ENCODE measurements around the gene PACSIN2.

PACSIN2 gene

GRCh38 chr22:42913874-42914510 lies 101.0 kb downstream of the PACSIN2 start:
- Histone ChIP-seq H3K27me3 (ENCODE audit: insufficient read depth, poor library complexity, severe bottlenecking) (no peaks in the 10 kb centered on the region), H3K4me3 (replicated peaks; ENCODE audit: insufficient read depth, low read length) (no peak overlapping the region), H3K27ac (replicated peaks) (no peak overlapping the region)
- no peak for TF ChIP-seq SPI1 (IDR thresholded peaks at IDR 0.05; ENCODE audit: borderline replicate concordance, low read depth)
- TF ChIP-seq, protein P1, sequence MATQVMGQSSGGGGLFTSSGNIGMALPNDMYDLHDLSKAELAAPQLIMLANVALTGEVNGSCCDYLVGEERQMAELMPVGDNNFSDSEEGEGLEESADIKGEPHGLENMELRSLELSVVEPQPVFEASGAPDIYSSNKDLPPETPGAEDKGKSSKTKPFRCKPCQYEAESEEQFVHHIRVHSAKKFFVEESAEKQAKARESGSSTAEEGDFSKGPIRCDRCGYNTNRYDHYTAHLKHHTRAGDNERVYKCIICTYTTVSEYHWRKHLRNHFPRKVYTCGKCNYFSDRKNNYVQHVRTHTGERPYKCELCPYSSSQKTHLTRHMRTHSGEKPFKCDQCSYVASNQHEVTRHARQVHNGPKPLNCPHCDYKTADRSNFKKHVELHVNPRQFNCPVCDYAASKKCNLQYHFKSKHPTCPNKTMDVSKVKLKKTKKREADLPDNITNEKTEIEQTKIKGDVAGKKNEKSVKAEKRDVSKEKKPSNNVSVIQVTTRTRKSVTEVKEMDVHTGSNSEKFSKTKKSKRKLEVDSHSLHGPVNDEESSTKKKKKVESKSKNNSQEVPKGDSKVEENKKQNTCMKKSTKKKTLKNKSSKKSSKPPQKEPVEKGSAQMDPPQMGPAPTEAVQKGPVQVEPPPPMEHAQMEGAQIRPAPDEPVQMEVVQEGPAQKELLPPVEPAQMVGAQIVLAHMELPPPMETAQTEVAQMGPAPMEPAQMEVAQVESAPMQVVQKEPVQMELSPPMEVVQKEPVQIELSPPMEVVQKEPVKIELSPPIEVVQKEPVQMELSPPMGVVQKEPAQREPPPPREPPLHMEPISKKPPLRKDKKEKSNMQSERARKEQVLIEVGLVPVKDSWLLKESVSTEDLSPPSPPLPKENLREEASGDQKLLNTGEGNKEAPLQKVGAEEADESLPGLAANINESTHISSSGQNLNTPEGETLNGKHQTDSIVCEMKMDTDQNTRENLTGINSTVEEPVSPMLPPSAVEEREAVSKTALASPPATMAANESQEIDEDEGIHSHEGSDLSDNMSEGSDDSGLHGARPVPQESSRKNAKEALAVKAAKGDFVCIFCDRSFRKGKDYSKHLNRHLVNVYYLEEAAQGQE (IDR thresholded peaks at IDR 0.05; ENCODE audit: insufficient replicate concordance, low read depth), result no peak
- DNase-seq (ENCODE audit: low read depth in 1 of 2, low spot score in 1 of 2), result no peak

GRCh38 chr22:42912059-42912458 lies 102.9 kb downstream of the PACSIN2 start:
- peak in 1 of 2 experiments; percentile 36 for DNase-seq (ENCODE audit: low read depth in 1 of 2, low spot score in 1 of 2)
- H3K4me3 ChIP-seq (replicated peaks; ENCODE audit: insufficient read depth, low read length), result no peak overlapping the region
- TF ChIP-seq, protein P1 (IDR thresholded peaks at IDR 0.05; ENCODE audit: insufficient replicate concordance, low read depth), result no peak
- TF ChIP-seq CTCF (IDR thresholded peaks at IDR 0.05; ENCODE audit: insufficient read depth, low read length) (no peak), SPI1 (IDR thresholded peaks at IDR 0.05; ENCODE audit: borderline replicate concordance, low read depth) (peak; percentile 44; the same call in 1 of the 2 replicates)
- H3K27ac ChIP-seq (replicated peaks), result no peak overlapping the region
- H3K27me3 ChIP-seq (ENCODE audit: insufficient read depth, poor library complexity, severe bottlenecking), result no peaks in the 10 kb centered on the region

DNA sequence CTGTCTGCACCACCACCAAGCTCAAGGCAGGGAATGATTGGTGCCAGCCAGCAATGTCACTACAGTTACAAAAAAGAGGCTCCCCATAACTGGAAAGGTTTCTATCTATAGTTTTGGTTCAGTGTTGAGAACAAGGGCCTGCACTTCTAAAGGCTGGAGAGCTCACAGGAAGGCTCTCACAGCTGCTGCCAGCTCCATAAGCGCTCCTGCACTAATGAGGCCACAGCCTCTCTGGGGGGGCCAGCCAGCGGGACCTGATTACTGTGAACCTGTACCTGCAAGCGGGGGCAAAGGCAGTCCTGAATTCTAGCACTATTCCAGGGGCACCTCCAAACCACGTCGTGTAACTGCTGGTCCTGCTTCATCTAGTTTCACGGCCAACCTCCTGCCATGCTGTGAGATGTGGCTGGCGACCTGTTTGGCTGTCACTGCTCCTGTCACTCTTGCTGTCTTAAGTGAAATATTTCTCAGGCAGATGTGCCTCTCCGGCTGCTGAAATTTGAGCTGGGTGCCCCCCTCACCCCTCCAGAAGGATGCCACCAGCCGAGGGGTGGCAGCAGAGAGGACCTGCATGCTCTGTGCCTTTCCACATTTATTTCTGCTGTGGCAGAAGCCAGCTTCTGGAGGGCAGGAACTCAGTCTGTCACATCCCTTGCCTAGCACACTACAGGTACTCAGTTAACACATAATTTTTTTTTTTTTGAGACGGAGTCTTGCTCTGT lies 104.6 kb downstream of the PACSIN2 start:
- no peaks in the 10 kb centered on the region for H3K27me3 ChIP-seq (ENCODE audit: insufficient read depth, poor library complexity, severe bottlenecking)
- no peak overlapping the region for H3K4me3 ChIP-seq (replicated peaks; ENCODE audit: insufficient read depth, low read length)
- no peak for TF ChIP-seq CTCF (IDR thresholded peaks at IDR 0.05; ENCODE audit: insufficient read depth, low read length)
- TF ChIP-seq SPI1 (IDR thresholded peaks at IDR 0.05; ENCODE audit: borderline replicate concordance, low read depth), result no peak
- TF ChIP-seq GABPA (IDR thresholded peaks at IDR 0.05; ENCODE audit: low read depth), result no peak
- no peak for TF ChIP-seq POLR2AphosphoS5 (IDR thresholded peaks at IDR 0.05; ENCODE audit: low read depth)
- TF ChIP-seq, protein P1 (IDR thresholded peaks at IDR 0.05; ENCODE audit: insufficient replicate concordance, low read depth), result no peak
- DNase-seq (ENCODE audit: low read depth in 1 of 2, low spot score in 1 of 2), result no peak
- H3K27ac ChIP-seq (replicated peaks), result no peak overlapping the region
